GM12801 (cell line): ENCODE results near the gene COL23A1.

ENCODE experiments used
- TF ChIP-seq, protein P1 (sequence below): IDR thresholded peaks from one replicate; pipeline ENCODE4 v1.5.1; 2011; ENCODE audit warnings: control low read depth; ENCODE audit not compliant: insufficient read length; ENCODE audit errors: extremely low read depth

The COL23A1 gene

DNA sequence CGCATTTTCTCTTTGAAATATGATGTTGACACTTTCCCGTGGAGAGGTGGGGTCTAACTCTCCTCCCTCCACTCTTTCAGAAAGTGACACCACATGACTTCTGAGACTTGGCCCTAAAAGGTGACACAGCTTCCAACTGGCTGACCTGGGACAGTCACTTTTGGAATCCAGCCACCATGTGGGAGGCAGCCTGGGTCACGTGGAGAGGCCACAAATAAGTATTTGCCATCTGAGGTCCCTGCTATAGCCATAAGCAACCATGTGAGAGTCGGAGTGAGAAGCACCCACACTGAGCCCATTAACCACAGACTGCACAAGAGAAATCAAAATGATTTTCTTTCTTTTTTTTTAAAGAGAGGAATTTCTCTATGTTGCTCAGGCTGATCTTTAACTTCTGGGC is 353.5 kb downstream of the COL23A1 start:
- TF ChIP-seq, protein P1, sequence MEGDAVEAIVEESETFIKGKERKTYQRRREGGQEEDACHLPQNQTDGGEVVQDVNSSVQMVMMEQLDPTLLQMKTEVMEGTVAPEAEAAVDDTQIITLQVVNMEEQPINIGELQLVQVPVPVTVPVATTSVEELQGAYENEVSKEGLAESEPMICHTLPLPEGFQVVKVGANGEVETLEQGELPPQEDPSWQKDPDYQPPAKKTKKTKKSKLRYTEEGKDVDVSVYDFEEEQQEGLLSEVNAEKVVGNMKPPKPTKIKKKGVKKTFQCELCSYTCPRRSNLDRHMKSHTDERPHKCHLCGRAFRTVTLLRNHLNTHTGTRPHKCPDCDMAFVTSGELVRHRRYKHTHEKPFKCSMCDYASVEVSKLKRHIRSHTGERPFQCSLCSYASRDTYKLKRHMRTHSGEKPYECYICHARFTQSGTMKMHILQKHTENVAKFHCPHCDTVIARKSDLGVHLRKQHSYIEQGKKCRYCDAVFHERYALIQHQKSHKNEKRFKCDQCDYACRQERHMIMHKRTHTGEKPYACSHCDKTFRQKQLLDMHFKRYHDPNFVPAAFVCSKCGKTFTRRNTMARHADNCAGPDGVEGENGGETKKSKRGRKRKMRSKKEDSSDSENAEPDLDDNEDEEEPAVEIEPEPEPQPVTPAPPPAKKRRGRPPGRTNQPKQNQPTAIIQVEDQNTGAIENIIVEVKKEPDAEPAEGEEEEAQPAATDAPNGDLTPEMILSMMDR = no peak

DNA sequence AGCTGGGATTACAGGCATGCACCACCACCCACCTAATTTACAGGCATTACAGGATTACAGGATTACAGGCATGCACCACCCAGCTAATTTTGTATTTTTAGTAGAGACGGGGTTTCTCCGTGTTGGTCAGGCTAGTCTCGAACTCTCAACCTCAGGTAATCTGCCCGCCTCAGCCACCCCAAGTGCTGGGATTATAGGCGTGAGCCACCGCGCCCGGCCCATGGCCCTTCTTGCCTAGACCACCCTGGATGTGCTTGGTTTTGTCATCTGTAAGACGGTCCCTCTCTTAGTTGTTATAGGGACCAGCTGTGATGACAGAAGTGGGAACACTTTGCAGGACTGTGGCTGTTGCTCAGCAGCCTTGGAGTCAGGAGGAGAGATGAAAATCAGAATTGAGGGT is 354.1 kb downstream of the COL23A1 start:
- TF ChIP-seq, protein P1 = no peak

DNA sequence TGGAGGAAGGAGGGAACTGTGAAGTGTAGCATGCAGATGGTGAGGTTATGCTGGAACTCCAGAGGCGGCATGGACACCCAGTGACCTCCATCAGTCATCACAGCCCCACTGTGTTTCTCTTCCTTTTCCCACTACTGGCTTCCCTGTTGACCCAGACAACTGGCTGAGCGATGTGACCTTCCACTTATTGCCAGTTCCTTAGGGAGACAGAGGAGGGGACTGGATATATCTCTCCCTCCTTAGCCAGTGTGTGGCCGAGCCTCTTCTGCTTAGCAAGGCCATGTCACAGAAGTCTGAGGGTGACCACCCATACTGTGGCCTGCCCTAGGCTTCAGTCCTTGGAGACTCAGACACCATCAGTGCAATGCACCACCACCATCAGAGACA is 354.6 kb downstream of the COL23A1 start:
- TF ChIP-seq, protein P1 = no peak

DNA sequence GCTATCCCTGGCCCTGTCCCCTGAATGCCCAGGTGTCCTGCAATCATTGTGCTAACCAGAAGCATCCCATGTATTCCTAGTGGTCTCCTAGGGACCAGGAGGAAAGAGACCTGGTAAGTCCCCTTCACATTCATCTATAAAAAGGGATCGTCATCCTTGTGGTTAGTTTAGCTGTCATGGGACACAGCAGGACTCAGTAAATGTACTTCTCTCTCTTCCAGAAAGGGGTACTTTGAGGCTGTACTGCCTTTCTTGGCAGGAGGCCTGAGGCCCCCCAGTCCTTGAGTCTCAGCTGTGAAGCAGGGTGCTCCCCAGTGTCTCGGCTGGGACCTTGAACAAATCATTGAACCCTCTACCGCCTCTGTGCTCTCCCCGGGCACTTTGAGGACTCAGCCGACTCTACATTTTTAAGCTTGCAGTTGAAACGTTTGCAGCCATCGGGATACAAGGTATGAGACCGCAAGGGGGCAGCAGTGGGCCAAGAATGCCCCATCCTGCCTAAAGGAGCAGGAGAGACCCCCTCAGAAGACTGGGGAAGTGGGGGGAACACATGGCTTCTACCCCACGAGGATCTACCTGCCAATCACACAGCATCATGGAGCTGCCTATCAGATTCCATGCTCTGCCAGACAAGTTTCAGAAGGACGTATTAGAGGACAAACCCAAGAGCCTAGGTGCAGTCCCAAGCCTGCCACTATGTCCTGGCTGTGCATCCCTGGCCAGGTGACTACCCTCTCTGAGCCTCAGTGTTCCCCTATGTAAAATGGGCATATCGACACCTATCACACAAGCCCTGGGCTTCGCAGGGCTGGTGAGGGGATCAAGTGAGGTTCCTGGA is 355.2 kb downstream of the COL23A1 start:
- TF ChIP-seq, protein P1 = no peak

DNA sequence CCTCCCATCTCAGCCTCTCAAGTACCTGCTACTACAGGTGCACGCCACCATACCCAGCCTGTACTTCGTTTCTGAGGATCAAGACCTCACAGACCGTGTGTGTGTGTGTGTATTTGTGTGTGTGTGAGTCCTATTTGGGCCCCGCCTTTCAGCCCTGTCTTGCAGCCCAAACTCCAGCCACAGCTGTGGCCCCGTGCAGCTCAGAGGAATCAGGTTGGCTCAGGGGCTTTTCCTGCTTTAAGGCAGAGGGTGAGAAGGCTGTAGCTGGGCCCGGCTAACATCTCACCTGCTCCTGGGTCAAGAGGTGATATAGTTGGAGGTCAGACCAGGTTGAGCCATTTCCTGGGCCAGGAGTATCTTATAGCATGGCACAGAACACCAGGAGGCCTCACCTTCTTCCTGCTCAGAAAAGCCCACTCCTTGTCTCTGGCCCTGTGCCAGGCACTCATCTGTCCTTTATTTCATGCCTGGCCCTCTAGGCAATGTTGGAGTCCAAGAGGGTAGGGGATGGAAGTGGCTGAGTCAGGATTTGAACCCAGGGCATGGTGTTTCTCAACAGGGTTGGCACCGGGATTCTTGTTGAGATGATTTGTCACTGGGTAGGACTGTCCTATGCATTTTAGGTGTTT is 356.0 kb downstream of the COL23A1 start:
- TF ChIP-seq, protein P1 = no peak

DNA sequence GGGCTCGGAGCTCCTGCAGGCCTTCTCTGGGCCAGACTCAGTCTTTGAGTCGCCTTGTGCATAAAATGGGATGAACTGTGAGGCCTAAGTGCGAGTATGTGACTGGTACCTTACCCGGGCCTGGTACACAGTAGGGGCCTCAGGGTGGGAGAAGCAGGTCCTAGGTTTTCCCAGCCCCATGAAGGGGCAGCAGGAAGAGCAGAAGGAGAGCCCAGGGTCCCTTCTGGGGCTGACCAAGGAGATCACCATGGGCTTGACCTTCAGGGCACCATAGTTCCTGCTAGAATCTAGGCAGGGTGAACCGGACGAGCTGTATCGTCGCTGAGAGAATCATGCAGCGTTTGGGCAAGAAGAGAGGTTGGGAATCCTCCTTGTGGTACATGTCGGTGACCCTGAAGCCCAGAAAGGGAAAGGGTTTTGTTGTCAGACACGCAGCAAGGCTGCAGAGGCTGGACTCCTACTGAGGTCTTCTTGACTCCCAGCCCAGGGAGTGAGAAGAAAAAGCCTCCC is 357.2 kb downstream of the COL23A1 start:
- TF ChIP-seq, protein P1 = no peak

DNA sequence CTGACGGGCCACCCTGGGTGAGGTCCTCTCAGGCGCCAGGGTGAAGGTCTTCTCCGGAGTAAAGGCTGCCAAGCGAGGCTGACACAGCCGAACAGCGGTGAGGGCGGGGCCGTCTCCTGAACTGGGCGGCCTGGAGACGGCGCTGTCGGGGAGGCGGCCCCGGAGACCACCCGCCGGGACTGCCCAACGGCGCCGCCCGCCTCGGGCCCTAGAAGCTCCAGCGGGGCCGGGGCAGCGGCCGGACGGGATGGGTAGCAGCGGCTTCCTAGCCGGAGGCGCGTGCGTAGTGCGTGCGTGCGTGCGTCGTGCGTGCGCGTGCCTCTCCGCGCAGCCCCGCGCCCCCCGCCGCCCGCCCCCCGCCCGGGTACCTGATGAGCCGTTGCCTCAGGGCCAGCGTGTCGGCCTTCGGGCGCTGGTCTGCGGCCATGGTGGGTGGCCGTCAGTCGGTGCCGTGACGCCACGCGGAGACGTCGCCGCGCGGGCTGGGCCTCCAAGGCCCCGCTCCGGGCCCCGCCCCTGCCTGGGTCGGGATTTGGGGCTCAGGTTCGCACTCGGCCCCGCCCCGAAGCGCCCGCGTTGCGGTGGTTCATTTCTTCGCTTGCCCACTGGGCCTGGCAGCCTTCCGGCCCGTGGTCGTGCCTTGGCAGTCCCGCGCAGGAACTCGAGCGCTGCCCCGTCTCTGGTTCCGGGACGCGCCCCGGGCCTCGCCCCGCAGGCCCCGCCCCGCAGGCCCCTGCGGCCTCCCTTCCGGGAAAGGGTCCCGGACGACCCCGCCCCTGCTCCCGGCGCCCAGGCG is 357.9 kb downstream of the COL23A1 start, which contains the start of gene PHYKPL:
Gene PHYKPL, minus strand, starts transcription at position 679 of the 796 bp plus-strand sequence. Its CDS starts 252 bp downstream, at position 427.
- TF ChIP-seq, protein P1 = no peak
